ENCODE data around the gene HDAC5. TPM values are rescaled to one million over a fixed set of nuclear protein-coding genes. Genes with fewer than 3 reads are reported as not detected.
A peak's percentile ranks its signal among the peaks of the same experiment; 100 is the strongest.

HDAC5 gene
- total RNA-seq, 2 experiments from 2014 or later, result 24.0 to 24.9 TPM

GRCh38 chr17:44093231-44093900 is 30.1 kb downstream of the HDAC5 start:
- no peaks in the 10 kb centered on the region for H3K27me3 Mint-ChIP-seq (ENCODE audit: low read depth)
- H3K36me3 Mint-ChIP-seq (ENCODE audit: low read depth), result peaks cover 5% of the 10 kb centered on the region
- ChIA-PET CTCF (no interaction called here), POLR2A (interaction anchor here (0.9 kb wide), 1 partner anchor 93 kb away, joined by 3 read pairs; no protein-coding TSS in a partner anchor)
- peaks cover 19% of the 10 kb centered on the region for H3K4me1 Mint-ChIP-seq (ENCODE audit: low read depth)
- no peak overlapping the region for H3K4me3 Mint-ChIP-seq
- DNase-seq, result no peak
- no peak for ATAC-seq
- H3K27ac Mint-ChIP-seq, result no peak overlapping the region
- H3K9me3 Mint-ChIP-seq (ENCODE audit: insufficient read depth), result no peaks in the 10 kb centered on the region

GRCh38 chr17:44092051-44092450 is 31.4 kb downstream of the HDAC5 start:
- H3K9me3 Mint-ChIP-seq (ENCODE audit: insufficient read depth), result no peaks in the 10 kb centered on the region
- DNase-seq (no peak), ATAC-seq (no peak)
- CTCF ChIA-PET, result no interaction called here
- H3K4me1 Mint-ChIP-seq (ENCODE audit: low read depth), result peaks cover 13% of the 10 kb centered on the region
- H3K27ac Mint-ChIP-seq, result no peak overlapping the region
- H3K27me3 Mint-ChIP-seq (ENCODE audit: low read depth), result no peaks in the 10 kb centered on the region
- H3K36me3 Mint-ChIP-seq (ENCODE audit: low read depth), result peaks cover 5% of the 10 kb centered on the region
- POLR2A ChIA-PET, result no interaction called here
- no peak overlapping the region for H3K4me3 Mint-ChIP-seq

DNA sequence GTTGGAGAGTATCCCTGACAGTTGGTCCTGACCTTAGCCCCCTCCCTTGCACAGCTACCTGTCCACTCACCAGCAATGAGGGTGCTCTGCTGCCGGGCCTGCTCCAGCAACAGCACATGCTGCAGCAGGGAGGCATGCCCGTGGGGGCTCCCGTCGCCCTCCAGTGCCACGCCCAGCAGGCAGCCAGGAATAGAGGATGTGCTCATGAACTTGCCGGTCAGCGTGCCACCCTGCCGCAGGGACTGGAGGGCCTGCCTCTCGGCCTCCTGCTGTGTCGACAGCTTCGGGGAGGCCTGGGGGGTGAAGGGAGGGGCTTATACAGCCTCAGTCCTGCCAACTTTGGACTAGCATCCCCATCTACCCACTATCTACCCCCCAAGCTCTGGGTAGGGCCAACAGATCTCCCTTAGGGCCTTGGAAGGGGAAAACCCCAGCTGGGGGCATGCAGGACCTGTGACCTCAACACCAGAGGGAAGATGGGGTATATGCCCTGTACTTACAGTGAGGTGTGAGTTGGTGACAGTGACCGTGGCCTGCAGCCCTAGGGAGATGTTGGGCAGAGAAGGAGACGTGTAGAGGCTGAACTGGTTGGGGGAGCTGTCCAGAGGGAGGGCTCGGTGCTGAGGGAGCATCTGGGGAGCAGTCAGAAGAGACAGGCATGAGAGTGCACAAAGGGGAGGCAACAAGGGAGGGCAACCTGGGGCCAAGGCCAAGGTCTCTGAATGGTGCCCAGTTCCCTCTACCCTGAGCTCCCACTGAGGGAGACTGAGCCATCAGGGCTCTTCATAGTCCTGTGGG is 32.0 kb downstream of the HDAC5 start:
- Mint-ChIP-seq H3K27me3 (ENCODE audit: low read depth) (no peaks in the 10 kb centered on the region), H3K4me3 (no peak overlapping the region), H3K4me1 (ENCODE audit: low read depth) (peaks cover 15% of the 10 kb centered on the region), H3K9me3 (ENCODE audit: insufficient read depth) (no peaks in the 10 kb centered on the region), H3K36me3 (ENCODE audit: low read depth) (peaks cover 5% of the 10 kb centered on the region), H3K27ac (no peak overlapping the region)
- DNase-seq, result no peak
- ChIA-PET POLR2A (no interaction called here), CTCF (no interaction called here)
- no peak for ATAC-seq

DNA sequence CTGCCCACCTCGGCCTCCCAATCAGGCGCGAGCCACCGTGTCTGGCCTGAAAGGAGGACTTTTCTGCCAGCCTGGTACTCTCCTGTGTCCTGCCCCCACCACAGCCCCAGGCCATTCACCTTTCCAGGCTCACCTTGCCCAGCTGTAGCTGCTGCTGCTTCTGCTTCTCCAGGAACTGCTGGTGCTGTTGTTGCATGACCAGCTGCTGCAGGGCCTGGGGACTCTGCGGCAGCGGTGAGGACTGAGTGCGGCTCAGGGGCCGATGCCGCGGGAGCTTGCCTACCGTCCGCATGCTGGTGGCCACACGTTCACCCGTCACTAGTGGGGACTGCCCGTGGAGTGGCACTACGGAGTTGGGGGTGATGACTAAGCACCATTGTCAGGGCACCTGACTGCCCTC is 35.2 kb downstream of the HDAC5 start:
- Mint-ChIP-seq H3K4me3 (no peak overlapping the region), H3K9me3 (ENCODE audit: insufficient read depth) (no peaks in the 10 kb centered on the region), H3K27me3 (ENCODE audit: low read depth) (no peaks in the 10 kb centered on the region), H3K4me1 (ENCODE audit: low read depth) (peaks cover 6% of the 10 kb centered on the region), H3K27ac (peak overlapping the region; percentile 48), H3K36me3 (ENCODE audit: low read depth) (peaks cover 9% of the 10 kb centered on the region)
- ATAC-seq, result no peak
- DNase-seq, result no peak
- POLR2A ChIA-PET, result no interaction called here
- CTCF ChIA-PET, result interaction anchor here (1.4 to 2.1 kb wide), 2 partner anchors 35 to 145 kb away, joined by 3 to 5 read pairs; partner anchors contain the start of gene HDAC5

DNA sequence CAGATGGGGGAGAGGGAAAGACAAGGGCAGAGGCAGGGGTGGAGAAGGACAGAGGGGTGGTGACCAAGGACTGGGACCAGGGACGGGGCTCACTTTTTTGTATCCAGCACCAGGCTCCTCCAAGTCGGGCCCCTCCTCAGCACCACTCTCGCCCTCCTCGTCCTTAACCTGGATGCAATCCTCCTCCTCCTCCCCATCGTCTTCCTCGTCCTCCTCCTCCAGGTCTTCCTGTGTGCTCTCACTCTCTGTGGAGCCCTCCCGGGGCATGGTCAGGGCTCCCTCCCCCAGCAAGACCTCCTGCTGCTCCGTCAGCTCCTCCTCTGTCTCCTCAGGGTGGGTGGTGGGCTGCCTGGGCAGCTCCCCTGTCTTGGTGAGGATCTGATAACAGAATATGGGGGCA is 36.1 kb downstream of the HDAC5 start:
- ATAC-seq (no peak), DNase-seq (no peak)
- Mint-ChIP-seq H3K4me1 (ENCODE audit: low read depth) (peaks cover 6% of the 10 kb centered on the region), H3K27ac (no peak overlapping the region), H3K36me3 (ENCODE audit: low read depth) (peaks cover 11% of the 10 kb centered on the region), H3K27me3 (ENCODE audit: low read depth) (no peaks in the 10 kb centered on the region), H3K4me3 (no peak overlapping the region), H3K9me3 (ENCODE audit: insufficient read depth) (no peaks in the 10 kb centered on the region)
- ChIA-PET POLR2A (no interaction called here), CTCF (interaction anchor here (1.0 to 2.1 kb wide), 3 partner anchors 31 to 144 kb away, joined by 3 to 5 read pairs (median 3); partner anchors contain the start of gene HDAC5)

- H3K4me1 Mint-ChIP-seq (ENCODE audit: low read depth), result peaks cover 6% of the 10 kb centered on the region
- H3K27ac Mint-ChIP-seq, result no peak overlapping the region
- no peaks in the 10 kb centered on the region for H3K27me3 Mint-ChIP-seq (ENCODE audit: low read depth)
- ChIA-PET POLR2A (no interaction called here), CTCF (interaction anchor here (1.0 to 2.1 kb wide), 2 partner anchors 32 to 37 kb away, joined by 3 to 5 read pairs; partner anchors contain the start of gene HDAC5)
- no peak overlapping the region for H3K4me3 Mint-ChIP-seq
- DNase-seq, result peak; percentile 29
- H3K9me3 Mint-ChIP-seq (ENCODE audit: insufficient read depth), result no peaks in the 10 kb centered on the region
- H3K36me3 Mint-ChIP-seq (ENCODE audit: low read depth), result peaks cover 14% of the 10 kb centered on the region
- peak; percentile 31 for ATAC-seq
Observed at GRCh38 chr17:44086364-44087311, 36.8 kb downstream of the HDAC5 start.

GRCh38 chr17:44085908-44086307 is 37.5 kb downstream of the HDAC5 start:
- H3K27ac Mint-ChIP-seq, result peak overlapping the region; percentile 40
- ATAC-seq (no peak), DNase-seq (no peak)
- H3K4me3 Mint-ChIP-seq, result no peak overlapping the region
- H3K27me3 Mint-ChIP-seq (ENCODE audit: low read depth), result no peaks in the 10 kb centered on the region
- ChIA-PET POLR2A (interaction anchor here (0.7 kb wide), 1 partner anchor 263 kb away, joined by 3 read pairs; no protein-coding TSS in a partner anchor), CTCF (no interaction called here)
- H3K36me3 Mint-ChIP-seq (ENCODE audit: low read depth), result peaks cover 14% of the 10 kb centered on the region
- H3K4me1 Mint-ChIP-seq (ENCODE audit: low read depth), result peaks cover 6% of the 10 kb centered on the region
- no peaks in the 10 kb centered on the region for H3K9me3 Mint-ChIP-seq (ENCODE audit: insufficient read depth)

DNA sequence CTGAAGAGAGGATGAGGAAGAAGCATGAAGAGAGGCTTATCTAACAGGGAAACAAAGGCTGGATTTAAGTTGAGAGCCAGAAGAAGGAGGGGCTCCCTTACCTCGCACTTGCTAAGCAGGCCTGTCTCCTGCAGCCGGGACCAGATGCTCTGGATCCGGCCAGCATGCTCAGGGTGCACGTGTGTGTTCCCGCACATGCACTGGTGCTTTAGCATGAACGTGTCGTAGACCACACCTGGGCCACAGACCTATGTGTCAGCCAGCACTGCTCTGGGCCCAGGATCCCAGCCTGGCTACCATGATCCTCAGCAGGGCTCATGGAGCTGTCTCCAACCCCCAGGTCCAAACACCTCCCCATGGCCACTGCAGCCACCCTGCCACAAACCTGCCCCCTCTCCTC is 38.5 kb downstream of the HDAC5 start:
- Mint-ChIP-seq H3K9me3 (ENCODE audit: insufficient read depth) (no peaks in the 10 kb centered on the region), H3K4me3 (no peak overlapping the region), H3K4me1 (ENCODE audit: low read depth) (peaks cover 6% of the 10 kb centered on the region), H3K27me3 (ENCODE audit: low read depth) (no peaks in the 10 kb centered on the region), H3K27ac (no peak overlapping the region), H3K36me3 (ENCODE audit: low read depth) (peaks cover 14% of the 10 kb centered on the region)
- no peak for ATAC-seq
- DNase-seq, result no peak
- CTCF ChIA-PET, result interaction anchor here (2.1 to 2.7 kb wide), 2 partner anchors 11 to 141 kb away, joined by 4 to 13 read pairs; no protein-coding TSS in a partner anchor
- POLR2A ChIA-PET, result interaction anchor here (0.6 to 0.7 kb wide), 2 partner anchors 264 to 989 kb away, joined by 3 read pairs; no protein-coding TSS in a partner anchor

GRCh38 chr17:44084131-44084538 is 39.3 kb downstream of the HDAC5 start:
- Mint-ChIP-seq H3K4me3 (no peak overlapping the region), H3K36me3 (ENCODE audit: low read depth) (peaks cover 14% of the 10 kb centered on the region), H3K4me1 (ENCODE audit: low read depth) (peaks cover 6% of the 10 kb centered on the region), H3K27me3 (ENCODE audit: low read depth) (no peaks in the 10 kb centered on the region), H3K9me3 (ENCODE audit: insufficient read depth) (no peaks in the 10 kb centered on the region), H3K27ac (no peak overlapping the region)
- ChIA-PET POLR2A (no interaction called here), CTCF (interaction anchor here (1.0 to 2.7 kb wide), 6 partner anchors 10 to 140 kb away, joined by 3 to 13 read pairs (median 4); partner anchors contain the start of gene HDAC5)
- peak; percentile 52 for ATAC-seq
- peak; percentile 51 for DNase-seq

- H3K4me3 Mint-ChIP-seq, result no peak overlapping the region
- H3K4me1 Mint-ChIP-seq (ENCODE audit: low read depth), result peaks cover 6% of the 10 kb centered on the region
- no peaks in the 10 kb centered on the region for H3K27me3 Mint-ChIP-seq (ENCODE audit: low read depth)
- no peak overlapping the region for H3K27ac Mint-ChIP-seq
- ChIA-PET CTCF (interaction anchor here (0.7 to 2.7 kb wide), 8 partner anchors 9 to 139 kb away, joined by 3 to 13 read pairs (median 4); partner anchors contain the start of gene HDAC5), POLR2A (no interaction called here)
- no peaks in the 10 kb centered on the region for H3K9me3 Mint-ChIP-seq (ENCODE audit: insufficient read depth)
- ATAC-seq, result peak; percentile 38
- DNase-seq, result no peak
- peaks cover 11% of the 10 kb centered on the region for H3K36me3 Mint-ChIP-seq (ENCODE audit: low read depth)
Observed at GRCh38 chr17:44083250-44083849, 40.1 kb downstream of the HDAC5 start.
